HFFc6 (cell line): ENCODE results near the gene MCM3. TPM values are rescaled to one million over a fixed set of nuclear protein-coding genes. Genes with fewer than 3 reads are reported as not detected.

Experiments
- DNase-seq: peaks from one replicate; pipeline ENCODE4 v3.0.0-alpha.2; 2018
- H3K27ac Mint-ChIP-seq: 2 replicates; pipeline ENCODE4 v1.8.0; 2020; ENCODE audit warnings: mild to moderate bottlenecking, mixed read lengths
- H3K27me3 Mint-ChIP-seq: 2 replicates; pipeline ENCODE4 v1.8.0; 2021; ENCODE audit warnings: mild to moderate bottlenecking, moderate library complexity, mixed read lengths; ENCODE audit not compliant: insufficient read depth
- H3K36me3 Mint-ChIP-seq: 2 replicates; pipeline ENCODE4 v1.8.0; 2021; ENCODE audit warnings: low read depth, mixed read lengths
- H3K4me1 Mint-ChIP-seq: 2 replicates; pipeline ENCODE4 v1.8.0; 2020; ENCODE audit warnings: low read depth, mixed read lengths
- H3K4me3 Mint-ChIP-seq: 2 replicates; pipeline ENCODE4 v1.8.0; 2020; ENCODE audit warnings: mild to moderate bottlenecking, moderate library complexity, mixed read lengths
- H3K9me3 Mint-ChIP-seq: 2 replicates; pipeline ENCODE4 v1.8.0; 2020; ENCODE audit warnings: mild to moderate bottlenecking, mixed read lengths
- CTCF ChIP-seq: fragments of 200-600 bp; sonication (generic); IDR thresholded peaks from 2 replicates; pipeline ENCODE4 v1.5.0; 2021; ENCODE audit warnings: antibody characterized with exemption, mild to moderate bottlenecking
- total RNA-seq, 6 experiments: library from RNA; stranded (reverse); fragmentation: NEBNext Ultra II Directional; extraction: Animal tissue kit (Norgen Biotek cat#: 25700); gene quantifications; 2 replicates in 1 of 6; 3 replicates in 5 of 6; pipeline ENCODE4 v1.2.3, GENCODE V29; 2021

The MCM3 gene
- total RNA-seq, 6 experiments from 2014 or later, result 32.5 to 57.6 (median 54.5) TPM

GRCh38 chr6:52328303-52328662 is 43.7 kb upstream of the MCM3 start:
- Mint-ChIP-seq H3K27me3 (peaks cover 4% of the 10 kb centered on the region), H3K4me1 (peaks cover 3% of the 10 kb centered on the region), H3K4me3 (no peak overlapping the region), H3K36me3 (no peaks in the 10 kb centered on the region), H3K27ac (no peak overlapping the region), H3K9me3 (no peaks in the 10 kb centered on the region)
- no peak for TF ChIP-seq CTCF
- DNase-seq, result no peak

- H3K36me3 Mint-ChIP-seq, result no peaks in the 10 kb centered on the region
- H3K4me1 Mint-ChIP-seq, result no peaks in the 10 kb centered on the region
- no peak overlapping the region for H3K4me3 Mint-ChIP-seq
- H3K27me3 Mint-ChIP-seq, result peaks cover 4% of the 10 kb centered on the region
- no peak overlapping the region for H3K27ac Mint-ChIP-seq
- TF ChIP-seq CTCF, result no peak
- no peak for DNase-seq
- H3K9me3 Mint-ChIP-seq, result no peaks in the 10 kb centered on the region
These were observed 42.2 kb upstream of the MCM3 start for GRCh38 chr6:52326540-52327364.

- Mint-ChIP-seq H3K4me3 (no peak overlapping the region), H3K4me1 (no peaks in the 10 kb centered on the region), H3K36me3 (no peaks in the 10 kb centered on the region), H3K27ac (no peak overlapping the region), H3K9me3 (no peaks in the 10 kb centered on the region), H3K27me3 (peaks cover 7% of the 10 kb centered on the region)
- TF ChIP-seq CTCF, result no peak
- DNase-seq, result no peak
These were observed 41.3 kb upstream of the MCM3 start for GRCh38 chr6:52325695-52326471.

- no peak for DNase-seq
- H3K4me3 Mint-ChIP-seq, result no peak overlapping the region
- TF ChIP-seq CTCF, result no peak
- H3K36me3 Mint-ChIP-seq, result no peaks in the 10 kb centered on the region
- no peaks in the 10 kb centered on the region for H3K9me3 Mint-ChIP-seq
- peaks cover 7% of the 10 kb centered on the region for H3K27me3 Mint-ChIP-seq
- H3K4me1 Mint-ChIP-seq, result peaks cover 10% of the 10 kb centered on the region
- no peak overlapping the region for H3K27ac Mint-ChIP-seq
These were observed 39.6 kb upstream of the MCM3 start for GRCh38 chr6:52324189-52324588.

- Mint-ChIP-seq H3K9me3 (no peaks in the 10 kb centered on the region), H3K36me3 (no peaks in the 10 kb centered on the region), H3K27me3 (peaks cover 3% of the 10 kb centered on the region; the same call in 1 of the 2 replicates), H3K4me1 (peaks cover 29% of the 10 kb centered on the region), H3K4me3 (no peak overlapping the region), H3K27ac (no peak overlapping the region)
- no peak for TF ChIP-seq CTCF
- DNase-seq, result peak; percentile 60
These were observed 33.5 kb upstream of the MCM3 start for GRCh38 chr6:52317841-52318581.
